HG03103 (cell line): ENCODE data around the gene LMO1.

Experiments used
- ATAC-seq: cut with Tn5 transposase; IDR thresholded peaks from one replicate; pipeline ENCODE4 v1.9.1; 2021; ENCODE audit warnings: low read depth; ENCODE audit not compliant: unreplicated experiment

Gene LMO1

DNA sequence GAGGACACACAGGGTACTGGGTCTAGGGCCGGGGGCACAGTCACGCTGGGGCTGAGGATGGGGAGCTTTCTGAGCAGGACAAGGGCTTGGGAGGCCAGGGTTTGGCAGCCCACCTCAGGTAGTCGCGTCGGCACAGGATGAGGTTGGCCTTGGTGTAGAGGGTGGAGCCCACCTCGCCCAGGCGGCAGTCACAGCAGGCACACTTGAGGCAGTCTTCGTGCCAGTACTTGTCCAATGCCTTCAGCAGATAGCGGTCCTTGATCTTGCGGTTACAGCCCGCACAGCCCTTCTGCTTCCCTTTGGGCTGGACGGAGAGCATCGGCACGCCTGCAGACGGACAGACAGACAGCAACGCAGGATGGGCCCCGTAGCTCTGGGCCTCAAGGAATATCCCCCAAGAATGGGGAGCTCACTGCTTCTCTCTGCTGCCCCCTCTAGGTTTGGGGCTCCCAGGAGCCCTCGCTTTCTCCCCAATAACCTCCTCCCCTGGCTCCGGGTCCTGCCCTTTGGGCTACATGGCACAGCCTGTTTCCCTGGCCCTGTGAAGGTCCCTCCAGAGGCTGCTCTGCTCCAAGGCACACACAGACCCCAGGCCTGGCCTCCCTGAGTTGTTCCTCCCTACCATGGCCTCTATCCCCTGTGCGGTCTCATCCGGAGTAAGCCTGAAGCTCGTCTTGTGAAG, 33.4 kb downstream of the LMO1 start:
- ATAC-seq = no peak

DNA sequence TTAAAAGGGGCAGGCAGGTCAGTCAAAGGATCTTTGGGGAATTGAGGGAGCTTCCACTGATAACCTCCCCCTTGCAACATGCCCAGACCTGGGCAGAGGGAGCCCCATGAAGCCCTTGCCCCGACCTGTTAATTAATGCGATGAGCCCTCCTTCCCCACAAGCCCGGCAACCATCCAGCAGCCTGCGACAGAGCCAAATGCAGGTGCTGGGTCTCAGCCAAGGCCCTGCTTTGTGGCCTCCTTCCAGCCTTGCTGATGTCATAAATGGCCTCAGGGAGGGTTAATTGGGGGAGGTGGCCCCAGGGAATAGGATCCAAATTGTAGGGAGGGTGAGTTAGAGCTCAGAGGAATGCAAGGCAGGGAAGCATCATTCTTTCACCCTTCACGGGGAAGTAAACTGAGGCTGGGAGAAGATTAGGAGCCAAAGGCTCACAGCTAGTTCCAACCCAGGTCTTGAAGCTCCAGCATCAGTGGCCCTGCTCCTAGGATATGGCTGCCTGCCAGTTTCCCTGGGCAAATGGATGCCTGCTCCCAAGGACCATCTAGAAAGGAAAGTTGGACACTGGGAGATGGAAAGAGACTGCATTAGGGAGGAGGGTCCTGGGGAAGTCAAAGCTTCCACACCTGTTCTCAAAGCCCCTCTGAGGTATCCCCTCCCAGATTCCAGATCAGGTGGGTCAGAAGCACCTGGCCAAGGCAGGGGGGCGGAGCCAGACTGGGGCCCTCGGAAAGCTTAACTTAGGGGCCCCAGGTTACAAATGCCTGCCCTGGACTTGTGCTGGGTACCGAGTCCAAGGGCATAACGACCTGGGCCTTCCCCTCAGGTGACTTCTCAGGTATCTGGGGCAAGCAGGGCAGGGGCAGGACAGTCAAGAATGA, 34.1 kb downstream of the LMO1 start:
- no peak for ATAC-seq

DNA sequence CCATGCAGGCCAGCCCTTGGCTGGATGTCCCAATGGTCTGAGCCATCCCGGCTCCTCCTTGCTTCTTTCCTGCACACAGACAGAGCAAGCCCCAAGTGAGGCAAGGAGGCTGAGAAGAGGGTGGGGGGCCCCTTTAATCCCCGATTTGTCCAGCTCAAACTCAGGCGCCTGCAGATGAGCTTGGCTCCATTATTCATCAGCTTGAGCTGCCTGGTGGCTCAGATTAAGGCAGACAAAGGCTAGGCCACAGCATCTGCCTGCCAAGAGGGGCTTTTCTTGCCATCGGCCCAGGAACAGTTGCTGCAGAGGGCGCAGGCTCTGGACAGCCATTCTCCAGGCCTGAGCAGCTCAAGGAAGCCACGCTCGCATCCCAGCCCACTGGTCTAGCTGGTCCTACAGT, 35.4 kb downstream of the LMO1 start:
- no peak for ATAC-seq

DNA sequence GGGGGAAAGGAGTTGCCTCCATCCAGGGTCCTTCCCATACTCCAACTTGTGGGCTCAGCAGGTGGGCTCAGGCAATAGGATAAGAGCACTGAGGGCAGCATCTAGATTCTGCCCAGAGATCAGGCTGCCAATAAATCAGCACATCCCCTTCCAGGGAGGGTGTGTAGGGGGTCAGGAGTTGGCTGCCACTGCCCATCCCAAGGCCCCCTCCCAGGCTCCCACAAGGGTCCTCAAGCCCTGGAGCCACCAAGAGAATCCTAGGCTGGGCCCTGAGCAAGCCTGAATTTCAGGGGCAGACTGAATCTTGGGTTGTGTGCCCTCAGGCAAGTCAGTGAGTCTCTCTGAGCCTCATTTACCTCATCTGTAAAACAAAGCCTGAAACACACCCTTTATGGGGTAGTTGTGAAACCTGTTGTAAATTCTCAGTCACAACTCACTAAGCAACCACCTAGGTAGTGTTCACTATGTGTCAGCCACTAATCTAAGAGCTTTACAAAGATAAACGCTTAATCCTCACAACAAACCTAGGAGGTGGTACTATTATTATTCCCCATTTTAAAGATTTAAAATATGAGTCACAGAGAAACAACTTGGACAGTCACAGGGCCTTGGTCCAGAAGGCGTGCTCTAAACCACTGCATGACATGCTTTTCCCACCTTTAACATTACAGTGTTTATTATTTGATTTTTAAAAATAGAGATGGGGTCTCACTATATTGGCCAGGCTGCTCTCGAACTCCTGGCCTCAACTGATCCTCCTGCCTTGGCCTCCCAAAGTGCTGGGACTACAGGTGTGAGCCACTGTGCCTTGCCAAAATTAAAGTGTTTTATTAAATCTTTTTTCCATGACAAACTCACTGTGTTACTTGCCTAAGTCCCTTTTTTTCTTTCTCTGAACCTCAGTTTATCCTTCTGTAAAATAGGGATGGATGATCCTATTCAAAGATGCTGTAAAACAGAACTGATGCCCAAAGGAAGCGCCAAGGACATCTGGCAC, 36.2 kb downstream of the LMO1 start:
- ATAC-seq = no peak

DNA sequence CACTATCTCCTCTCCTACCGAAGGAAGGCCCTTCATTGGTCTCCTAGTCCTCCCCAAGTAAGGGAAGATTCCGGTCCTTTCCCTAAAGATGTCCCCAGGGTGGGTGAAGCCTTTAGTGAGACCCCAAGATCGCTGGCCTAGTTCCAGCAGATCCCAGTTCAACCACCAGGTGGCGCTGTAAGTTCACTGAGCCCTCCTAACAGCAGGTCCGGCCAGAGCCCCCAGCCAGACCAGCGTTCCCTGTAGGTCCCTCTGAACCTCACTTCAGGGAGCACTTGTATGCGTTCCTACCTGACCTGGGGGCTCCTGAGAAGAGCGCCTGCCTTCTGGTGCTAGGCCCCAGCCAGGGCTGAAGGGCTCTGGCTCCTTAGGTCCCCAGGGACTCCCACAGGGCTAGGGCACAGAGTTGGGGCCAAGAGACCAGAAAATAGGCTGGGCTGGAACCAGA, 38.1 kb downstream of the LMO1 start:
- no peak for ATAC-seq

DNA sequence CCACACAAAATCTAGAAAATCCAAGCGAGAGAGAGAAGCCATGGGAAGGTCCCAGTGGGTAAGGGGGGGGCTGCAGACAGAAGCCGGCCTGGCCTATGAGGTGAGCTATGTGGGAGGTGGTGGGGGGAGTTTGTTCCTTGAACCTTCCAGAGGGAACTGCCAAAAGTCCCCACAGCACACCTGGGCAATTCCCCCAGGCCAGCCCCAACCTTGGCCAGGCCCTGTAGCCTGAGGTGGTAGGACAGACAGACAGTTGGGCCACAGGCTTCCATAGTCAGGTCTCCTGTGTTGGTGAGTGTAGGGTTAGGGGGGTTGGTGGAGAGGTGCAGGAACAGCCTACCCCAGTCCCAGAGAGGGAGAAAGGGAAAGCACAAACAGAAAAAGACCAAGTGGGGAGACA, 39.0 kb downstream of the LMO1 start:
- no peak for ATAC-seq

DNA sequence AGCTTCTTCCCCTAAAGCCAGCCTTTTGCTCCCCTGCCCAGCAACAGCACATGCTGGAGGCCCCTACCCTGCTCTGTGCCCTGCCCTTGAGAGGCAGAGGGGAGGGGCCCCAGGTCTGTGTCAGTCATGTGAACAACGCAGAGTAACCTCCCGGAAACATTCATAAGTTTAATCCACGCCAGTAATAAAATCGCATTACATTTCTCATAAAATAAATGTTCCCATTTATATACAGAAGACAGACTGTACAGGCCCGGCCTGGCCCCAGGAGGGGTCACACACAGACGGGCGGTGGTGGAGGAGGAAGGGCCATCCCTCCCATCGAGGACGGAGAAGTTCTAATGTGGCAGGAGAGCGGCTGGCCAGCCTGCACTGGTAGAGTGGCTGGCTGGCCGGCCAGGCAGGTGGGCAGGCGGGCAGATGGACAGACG, 39.5 kb downstream of the LMO1 start:
- ATAC-seq = no peak

DNA sequence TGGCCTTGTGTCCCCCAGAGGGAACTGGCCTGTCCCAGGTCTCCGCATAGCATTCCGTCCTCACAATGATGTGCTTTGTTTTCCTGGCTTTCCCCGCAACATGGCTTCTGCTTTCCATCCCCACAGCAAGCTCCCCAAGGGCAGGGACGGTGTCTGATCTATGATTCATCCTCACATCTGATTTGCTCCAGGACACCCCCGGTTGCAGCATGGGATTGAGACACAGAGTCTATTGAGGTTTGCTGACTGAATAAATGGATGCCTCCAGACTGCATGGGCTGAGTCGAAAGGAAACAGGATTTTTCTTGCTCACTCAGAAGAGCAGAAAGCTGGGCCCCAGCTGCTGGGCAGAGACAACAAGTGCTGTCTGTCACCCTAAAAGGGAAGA, 40.2 kb downstream of the LMO1 start:
- ATAC-seq = no peak

DNA sequence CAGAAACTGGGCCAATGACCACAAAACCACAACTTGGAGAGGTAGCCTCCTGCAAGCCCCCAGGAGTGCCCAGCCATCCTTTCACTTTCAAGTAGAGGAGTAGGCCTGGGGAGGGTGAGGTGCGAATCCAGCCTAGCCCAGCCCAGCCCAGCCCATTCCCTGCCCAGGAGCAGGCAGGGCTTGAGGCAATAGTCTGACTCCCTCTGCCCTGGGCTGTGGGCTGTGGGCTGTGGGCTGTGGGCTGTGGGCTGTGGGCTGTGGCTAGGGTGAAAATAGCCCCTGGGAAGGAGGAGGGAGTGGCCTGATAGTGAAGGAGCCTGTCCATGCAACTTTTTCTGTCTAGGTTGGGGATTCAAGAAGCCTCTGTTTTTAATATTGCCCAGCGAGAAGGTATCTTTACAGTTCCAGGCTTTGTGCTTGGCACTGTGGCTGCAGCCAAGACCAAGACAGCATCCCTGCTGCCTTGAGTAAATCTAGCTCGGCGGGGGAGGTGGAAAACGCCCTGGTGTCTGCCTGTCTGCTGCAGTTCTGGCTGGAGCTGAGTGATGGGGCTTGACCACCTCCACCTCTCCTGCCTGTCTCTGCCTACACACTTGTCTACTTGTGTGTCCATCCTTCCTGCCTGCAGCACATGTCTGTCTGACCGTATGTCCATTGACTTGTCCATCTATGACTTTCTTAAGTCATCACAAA, 40.7 kb downstream of the LMO1 start:
- ATAC-seq = no peak

DNA sequence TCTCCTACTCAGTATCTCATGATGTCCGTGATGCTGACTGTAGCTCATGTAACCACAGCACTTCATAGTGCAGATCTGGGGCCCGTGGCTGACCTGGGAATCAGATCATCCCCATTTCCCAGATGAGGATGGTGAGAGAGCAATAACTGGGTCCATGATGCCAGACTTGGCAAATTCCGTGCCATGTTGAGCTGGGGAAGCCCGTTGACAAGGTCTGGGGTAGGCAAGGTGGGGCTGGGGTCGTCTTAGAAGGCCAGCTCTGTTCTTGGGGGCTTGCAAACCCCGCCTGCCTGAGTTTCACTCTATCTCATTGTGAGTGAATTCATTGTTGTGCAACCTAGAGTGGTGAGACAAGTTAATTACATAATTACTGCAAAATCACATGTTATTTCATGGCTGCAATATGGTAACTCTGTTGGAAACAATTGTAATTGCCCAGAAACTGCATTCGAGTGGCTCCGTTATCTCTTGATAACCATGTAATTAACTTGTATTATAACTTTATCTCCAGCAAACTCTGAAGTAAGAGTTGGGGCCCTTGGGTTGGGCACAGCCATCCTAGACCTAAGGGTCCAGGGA, 41.7 kb downstream of the LMO1 start:
- ATAC-seq = no peak

DNA sequence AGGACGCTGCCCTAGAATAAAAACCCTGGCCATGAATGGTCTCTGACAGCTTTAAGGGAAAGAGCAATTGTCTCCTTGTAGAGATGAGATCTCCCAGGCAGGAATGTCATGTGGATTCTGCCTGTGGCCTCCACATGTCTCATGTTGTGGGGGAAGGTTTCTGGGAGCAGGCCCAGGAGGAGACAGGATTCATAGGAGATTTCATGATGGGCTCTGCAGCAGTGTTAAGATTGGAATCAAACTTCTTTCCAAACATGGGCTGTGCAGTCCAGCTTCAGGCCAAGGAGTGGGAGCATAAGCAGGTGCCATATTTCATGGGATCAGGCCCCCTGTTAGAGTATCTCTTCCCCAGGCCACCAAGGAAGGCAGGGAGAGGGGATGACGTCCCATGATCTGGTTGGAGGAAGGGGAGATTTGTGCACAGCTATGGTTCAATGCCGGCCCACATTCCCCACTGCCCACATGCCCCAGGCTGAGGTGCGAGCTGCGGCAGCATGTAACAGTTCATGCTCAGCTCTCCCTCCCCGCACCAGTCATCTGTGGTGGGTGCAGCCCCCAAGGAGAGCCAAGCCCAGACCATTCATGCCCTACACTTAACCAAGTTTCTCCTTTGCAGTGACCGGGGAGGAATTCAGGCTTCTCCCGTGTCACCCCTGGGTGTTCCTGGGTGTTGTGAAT, 42.5 kb downstream of the LMO1 start:
- no peak for ATAC-seq

DNA sequence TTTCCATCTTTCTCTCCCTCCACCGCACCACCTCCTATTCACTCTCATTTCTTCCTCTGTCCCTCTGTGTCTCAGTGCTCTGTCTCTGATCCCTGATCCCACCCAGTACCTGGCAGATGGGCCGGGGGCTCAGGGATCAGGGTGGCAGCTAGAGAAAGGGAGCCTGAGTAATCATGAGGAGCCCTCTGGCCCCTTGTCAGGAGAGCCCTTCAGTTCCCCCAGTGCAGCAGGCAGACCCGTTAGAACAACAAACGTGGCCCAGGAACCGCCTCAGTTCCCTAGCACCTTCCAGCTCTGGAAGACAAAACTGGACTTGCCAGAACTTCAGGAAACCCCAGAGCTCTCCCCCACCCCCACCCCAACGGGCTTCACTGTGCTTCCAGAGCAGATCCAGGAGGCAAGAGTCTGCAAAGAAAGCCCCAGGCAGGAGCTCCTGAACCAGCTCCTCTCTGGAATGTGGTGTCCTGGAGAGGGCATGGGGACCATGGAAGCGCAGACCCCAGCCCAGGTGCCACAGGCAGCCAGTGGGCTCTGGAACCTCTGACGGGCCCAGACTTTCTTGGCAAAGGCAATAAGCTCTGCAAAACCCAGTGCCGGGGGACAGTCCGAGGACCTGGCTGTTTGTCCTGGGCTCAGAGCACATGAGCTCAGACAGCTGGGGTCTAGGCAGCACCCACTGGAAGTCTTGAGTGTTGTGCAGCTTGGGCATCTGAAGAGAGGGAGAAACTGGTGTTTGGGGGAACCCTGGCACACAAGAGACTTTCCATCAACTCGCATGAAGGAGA, 43.2 kb downstream of the LMO1 start:
- ATAC-seq = no peak

DNA sequence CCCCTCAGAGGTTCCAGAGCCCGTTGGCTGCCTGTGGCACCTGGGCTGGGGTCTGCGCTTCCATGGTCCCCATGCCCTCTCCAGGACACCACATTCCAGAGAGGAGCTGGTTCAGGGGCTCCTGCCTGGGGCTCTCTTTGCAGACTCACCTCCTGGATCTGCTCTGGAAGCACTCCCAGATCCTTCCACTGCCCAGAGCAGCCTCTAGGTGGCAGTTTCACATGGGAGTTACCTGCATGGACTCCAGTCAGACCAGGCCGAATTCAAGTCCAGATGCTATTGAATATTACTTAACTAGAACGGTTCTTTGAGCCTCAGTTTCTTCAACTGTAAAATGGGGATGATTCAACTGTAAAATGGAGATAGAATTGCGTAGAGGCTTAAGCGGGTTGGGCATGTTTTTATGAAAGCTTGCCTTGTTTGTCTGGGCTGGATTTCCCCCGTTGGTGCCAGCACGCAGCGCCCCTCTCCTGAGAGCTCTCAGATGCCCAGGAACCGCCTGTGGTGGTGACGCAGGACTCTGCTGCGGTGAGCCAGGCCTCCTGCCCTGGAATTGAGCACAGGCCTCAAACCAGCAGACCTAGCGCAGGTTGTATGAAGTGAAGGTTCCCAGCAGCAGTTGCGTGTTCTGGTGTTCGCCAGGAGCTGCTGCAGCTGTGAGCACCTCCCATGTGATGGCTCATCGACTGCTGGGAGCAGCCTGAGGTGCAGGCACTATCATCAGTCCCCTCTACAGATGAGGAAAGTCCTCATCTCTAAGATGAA, 44.2 kb downstream of the LMO1 start:
- ATAC-seq = no peak

DNA sequence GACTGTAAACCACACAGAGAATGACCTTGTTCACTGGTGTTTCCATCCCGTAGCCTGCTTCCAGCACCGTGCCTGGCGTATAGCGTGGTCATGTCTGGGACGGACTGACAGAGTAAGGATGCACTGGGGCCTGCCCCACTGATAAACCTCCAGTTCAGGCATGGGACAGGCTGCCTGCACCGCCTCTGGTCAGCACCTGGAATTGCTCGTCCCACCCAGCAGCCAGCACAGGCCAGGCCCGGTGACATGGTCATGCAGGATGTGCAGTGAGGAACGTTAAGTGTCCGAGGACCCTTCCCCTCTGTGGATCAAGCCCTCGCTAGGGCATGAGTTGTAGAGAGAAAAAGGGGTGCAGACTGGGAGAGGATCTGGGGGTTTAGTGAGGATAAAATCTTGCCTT, 44.8 kb downstream of the LMO1 start:
- ATAC-seq = no peak

DNA sequence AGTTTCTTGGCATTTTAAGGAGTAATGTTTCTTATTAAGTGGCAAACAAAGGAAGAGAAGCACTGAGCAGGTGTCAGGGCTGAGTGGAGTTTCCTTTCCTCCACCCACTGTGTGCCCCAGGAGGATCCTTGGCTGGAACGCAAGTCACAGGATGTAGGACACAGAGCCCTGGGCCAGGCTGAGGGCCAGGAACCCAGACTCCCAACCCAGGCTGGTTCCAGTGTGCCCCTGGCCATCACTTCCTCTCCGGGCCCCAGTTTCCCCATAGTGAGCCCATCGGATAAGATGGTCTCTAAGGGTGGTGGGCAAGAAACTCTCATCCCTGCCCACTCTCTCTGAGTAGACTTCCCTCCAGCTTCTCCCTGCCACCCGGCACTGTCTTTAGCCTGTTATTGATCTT, 45.3 kb downstream of the LMO1 start:
- no peak for ATAC-seq

DNA sequence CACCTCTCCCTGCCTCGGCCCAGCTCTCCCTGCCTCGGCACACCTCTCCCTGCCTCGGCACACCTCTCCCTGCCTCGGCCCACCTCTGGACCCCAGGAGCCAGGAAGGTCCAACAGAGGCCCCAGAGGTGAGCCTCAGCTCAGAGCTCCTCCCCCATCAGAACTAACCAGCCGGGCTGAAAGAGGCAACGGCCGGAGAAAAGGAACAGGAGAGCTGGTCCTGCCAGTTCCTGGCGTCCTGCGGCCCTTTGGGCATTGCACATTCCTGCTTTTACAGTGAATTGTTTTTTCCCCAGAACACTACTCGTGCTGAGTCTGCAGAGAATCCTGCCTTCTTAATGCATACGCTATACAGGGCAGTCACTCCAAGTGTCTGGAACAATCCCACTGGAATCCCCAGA, 45.8 kb downstream of the LMO1 start:
- no peak for ATAC-seq

DNA sequence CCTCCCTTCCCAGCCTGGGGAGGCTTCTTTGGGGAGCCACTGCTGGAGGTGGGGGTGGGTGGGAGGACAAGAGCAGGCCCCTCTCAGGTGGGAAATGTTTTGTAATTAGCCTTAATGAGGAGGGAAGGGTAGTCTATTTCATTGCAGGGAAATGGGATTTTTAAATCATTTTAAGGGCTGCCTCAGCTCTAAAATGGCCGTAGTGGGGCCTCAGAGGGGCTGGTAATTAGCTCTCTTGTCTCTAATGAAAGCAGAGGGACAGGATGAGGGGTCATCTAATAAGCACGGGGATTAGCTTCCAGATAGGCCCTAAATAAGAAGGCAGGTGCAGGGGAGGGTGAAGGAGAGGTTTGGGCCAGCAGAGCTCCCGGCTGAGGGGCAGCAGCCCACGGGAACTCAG, 46.5 kb downstream of the LMO1 start:
- no peak for ATAC-seq

DNA sequence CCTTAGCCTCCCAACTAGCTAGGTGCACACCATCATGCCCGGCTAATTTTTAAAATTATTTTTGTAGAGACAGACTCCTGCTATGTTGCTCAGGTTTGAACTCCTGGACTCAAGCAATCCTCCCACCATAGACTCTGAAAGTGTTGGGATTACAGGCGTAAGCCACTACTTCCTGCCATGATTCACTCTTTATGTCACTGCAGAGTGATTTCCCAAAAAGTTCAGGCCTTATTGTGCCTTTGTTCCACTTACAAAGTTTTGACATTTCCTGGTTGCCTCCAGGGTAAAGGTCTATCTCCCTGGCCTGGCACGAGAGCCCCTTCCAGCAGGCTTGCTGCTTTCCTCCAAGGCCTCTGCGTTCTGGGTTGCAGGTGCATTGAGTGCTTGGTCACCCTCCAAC, 50.3 kb downstream of the LMO1 start:
- no peak for ATAC-seq
